Parathyroid adenoma (tissue), 2 donors: ENCODE results near the gene LGR5.

Experiments
- H2AFZ ChIP-seq: fragments of 300-600 bp; sonication (generic); one replicate; pipeline ENCODE4 v1.7.0; 2017; ENCODE audit warnings: antibody characterized with exemption, mild to moderate bottlenecking
- H3K27ac ChIP-seq: fragments of 300-600 bp; sonication (generic); one replicate; pipeline ENCODE4 v1.7.0; 2017
- H3K27me3 ChIP-seq: fragments of 300-600 bp; sonication (generic); one replicate; pipeline ENCODE4 v1.7.0; 2017; ENCODE audit warnings: low read length; ENCODE audit not compliant: control insufficient read depth, insufficient read depth
- H3K36me3 ChIP-seq: fragments of 300-600 bp; sonication (generic); one replicate; pipeline ENCODE4 v1.7.0; 2017; ENCODE audit warnings: low read length; ENCODE audit not compliant: control insufficient read depth, insufficient read depth
- H3K4me1 ChIP-seq: fragments of 300-600 bp; sonication (generic); one replicate; pipeline ENCODE4 v1.7.0; 2017; ENCODE audit warnings: control low read depth
- H3K4me2 ChIP-seq: fragments of 300-600 bp; sonication (generic); one replicate; pipeline ENCODE4 v1.7.0; 2017; ENCODE audit warnings: low read length
- H3K4me3 ChIP-seq: fragments of 300-600 bp; sonication (generic); one replicate; pipeline ENCODE4 v1.7.0; 2017; ENCODE audit warnings: low read depth, low read length
- H3K79me2 ChIP-seq: fragments of 300-600 bp; sonication (generic); one replicate; pipeline ENCODE4 v1.7.0; 2017; ENCODE audit warnings: control low read depth
- H3K9ac ChIP-seq: fragments of 300-600 bp; sonication (generic); one replicate; pipeline ENCODE4 v1.7.0; 2017; ENCODE audit warnings: mild to moderate bottlenecking
- H3K9me3 ChIP-seq: fragments of 300-600 bp; sonication (generic); one replicate; pipeline ENCODE4 v1.7.0; 2017; ENCODE audit warnings: low read length; ENCODE audit not compliant: control insufficient read depth
- CTCF ChIP-seq: fragments of 300-600 bp; sonication (generic); IDR thresholded peaks from one replicate; pipeline ENCODE4 v1.7.0; 2017; ENCODE audit warnings: antibody characterized with exemption, mild to moderate bottlenecking
- donor health status: primary hyperparathyroidism.

Gene LGR5

GRCh38 chr12:71440763-71441748 lies 1.5 kb downstream of the LGR5 start:
- H2AFZ ChIP-seq, result no peak overlapping the region
- no peak for TF ChIP-seq CTCF
- no peak overlapping the region for H3K9ac ChIP-seq
- no peaks in the 10 kb centered on the region for H3K27me3 ChIP-seq
- H3K4me2 ChIP-seq, result no peak overlapping the region
- H3K4me1 ChIP-seq, result no peaks in the 10 kb centered on the region
- H3K36me3 ChIP-seq, result no peaks in the 10 kb centered on the region
- H3K9me3 ChIP-seq, result no peaks in the 10 kb centered on the region
- no peak overlapping the region for H3K27ac ChIP-seq
- H3K4me3 ChIP-seq, result no peak overlapping the region
- H3K79me2 ChIP-seq, result no peaks in the 10 kb centered on the region

GRCh38 chr12:71441836-71442566 lies 2.4 kb downstream of the LGR5 start:
- H3K27me3 ChIP-seq, result no peaks in the 10 kb centered on the region
- H3K27ac ChIP-seq, result no peak overlapping the region
- no peak overlapping the region for H3K4me2 ChIP-seq
- no peaks in the 10 kb centered on the region for H3K4me1 ChIP-seq
- H3K9ac ChIP-seq, result no peak overlapping the region
- no peak overlapping the region for H2AFZ ChIP-seq
- TF ChIP-seq CTCF, result no peak
- H3K4me3 ChIP-seq, result no peak overlapping the region
- no peaks in the 10 kb centered on the region for H3K36me3 ChIP-seq
- H3K79me2 ChIP-seq, result no peaks in the 10 kb centered on the region
- H3K9me3 ChIP-seq, result no peaks in the 10 kb centered on the region

GRCh38 chr12:71442567-71442931 lies 3.0 kb downstream of the LGR5 start:
- H3K79me2 ChIP-seq, result no peaks in the 10 kb centered on the region
- H3K27ac ChIP-seq, result no peak overlapping the region
- H2AFZ ChIP-seq, result no peak overlapping the region
- H3K4me3 ChIP-seq, result no peak overlapping the region
- H3K27me3 ChIP-seq, result no peaks in the 10 kb centered on the region
- H3K9ac ChIP-seq, result no peak overlapping the region
- no peaks in the 10 kb centered on the region for H3K9me3 ChIP-seq
- no peaks in the 10 kb centered on the region for H3K36me3 ChIP-seq
- no peak for TF ChIP-seq CTCF
- H3K4me1 ChIP-seq, result no peaks in the 10 kb centered on the region
- no peak overlapping the region for H3K4me2 ChIP-seq

- Histone ChIP-seq H2AFZ (no peak overlapping the region), H3K79me2 (no peaks in the 10 kb centered on the region), H3K9me3 (no peaks in the 10 kb centered on the region), H3K36me3 (no peaks in the 10 kb centered on the region), H3K27ac (no peak overlapping the region), H3K4me3 (no peak overlapping the region), H3K27me3 (no peaks in the 10 kb centered on the region), H3K4me1 (no peaks in the 10 kb centered on the region), H3K4me2 (no peak overlapping the region), H3K9ac (no peak overlapping the region)
- TF ChIP-seq CTCF, result no peak
Measured at GRCh38 chr12:71445071-71445470, 5.5 kb downstream of the LGR5 start.
